Measurements from ENCODE around the gene ZNF679.
A peak's percentile ranks its signal among the peaks of the same experiment; 100 is the strongest.
"Not testable (repeated sequence)": the region's sequence is repeated elsewhere in the genome, so short reads cannot be mapped to it uniquely, and the experiment has no call there.

ZNF679 gene

GRCh38 chr7:64228174-64228573, at the start of gene ZNF679:
Gene ZNF679, plus strand, starts transcription at chr7:64228474. Its CDS starts 20,644 bp downstream, at chr7:64249118.
- DNase-seq (ENCODE audit: low spot score): not testable (repeated sequence)

- no peak for DNase-seq (ENCODE audit: low spot score)
Measured at GRCh38 chr7:64180989-64181388, 47.3 kb upstream of the ZNF679 start.

- no peak for DNase-seq (ENCODE audit: low spot score)
Measured at GRCh38 chr7:64181586-64181985, 46.7 kb upstream of the ZNF679 start.

- DNase-seq (ENCODE audit: low spot score): no peak
Measured at GRCh38 chr7:64182036-64182790, 46.1 kb upstream of the ZNF679 start.

GRCh38 chr7:64183126-64183742, 45.0 kb upstream of the ZNF679 start:
- no peak for DNase-seq (ENCODE audit: low spot score)

GRCh38 chr7:64183827-64184372, 44.4 kb upstream of the ZNF679 start:
- no peak for DNase-seq (ENCODE audit: low spot score)

GRCh38 chr7:64184376-64184775, 43.9 kb upstream of the ZNF679 start:
- DNase-seq (ENCODE audit: low spot score): no peak

GRCh38 chr7:64187408-64187807, 40.9 kb upstream of the ZNF679 start:
- DNase-seq (ENCODE audit: low spot score): no peak

- DNase-seq (ENCODE audit: low spot score): no peak
Measured at GRCh38 chr7:64192148-64192704, 36.0 kb upstream of the ZNF679 start.

GRCh38 chr7:64192775-64193174, 35.5 kb upstream of the ZNF679 start:
- DNase-seq (ENCODE audit: low spot score): no peak

- no peak for DNase-seq (ENCODE audit: low spot score)
Measured at GRCh38 chr7:64206903-64207302, 21.4 kb upstream of the ZNF679 start, which contains the start of gene ZNF735. Gene ZNF735, plus strand, starts transcription at chr7:64207203. Its CDS starts 0 bp downstream, at chr7:64207203.

GRCh38 chr7:64219710-64220298, 8.5 kb upstream of the ZNF679 start:
- not testable (repeated sequence) for DNase-seq (ENCODE audit: low spot score)

GRCh38 chr7:64223366-64223765, 4.9 kb upstream of the ZNF679 start:
- no peak for DNase-seq (ENCODE audit: low spot score)

GRCh38 chr7:64266341-64266919, 38.2 kb downstream of the ZNF679 start:
- DNase-seq (ENCODE audit: low spot score): no peak

GRCh38 chr7:64277630-64278029, 49.4 kb downstream of the ZNF679 start:
- DNase-seq (ENCODE audit: low spot score): no peak

GRCh38 chr7:64294701-64295420, 66.6 kb downstream of the ZNF679 start:
- no peak for DNase-seq (ENCODE audit: low spot score)

GRCh38 chr7:64297418-64297817, 69.1 kb downstream of the ZNF679 start:
- not testable (repeated sequence) for DNase-seq (ENCODE audit: low spot score)

- DNase-seq (ENCODE audit: low spot score): no peak
Measured at GRCh38 chr7:64300641-64301405, 72.5 kb downstream of the ZNF679 start.

GRCh38 chr7:64307254-64308015, 79.2 kb downstream of the ZNF679 start:
- peak; percentile 91 for DNase-seq (ENCODE audit: low spot score)

GRCh38 chr7:64308016-64308270, 79.7 kb downstream of the ZNF679 start:
- DNase-seq (ENCODE audit: low spot score): no peak
